ENCODE results near the gene CHD9. TPM values are rescaled to one million over a fixed set of nuclear protein-coding genes. Genes with fewer than 3 reads are reported as not detected.

The CHD9 gene
- polyA plus RNA-seq, 3 donors, result 15.8 to 26.1 (median 22.5) TPM

DNA sequence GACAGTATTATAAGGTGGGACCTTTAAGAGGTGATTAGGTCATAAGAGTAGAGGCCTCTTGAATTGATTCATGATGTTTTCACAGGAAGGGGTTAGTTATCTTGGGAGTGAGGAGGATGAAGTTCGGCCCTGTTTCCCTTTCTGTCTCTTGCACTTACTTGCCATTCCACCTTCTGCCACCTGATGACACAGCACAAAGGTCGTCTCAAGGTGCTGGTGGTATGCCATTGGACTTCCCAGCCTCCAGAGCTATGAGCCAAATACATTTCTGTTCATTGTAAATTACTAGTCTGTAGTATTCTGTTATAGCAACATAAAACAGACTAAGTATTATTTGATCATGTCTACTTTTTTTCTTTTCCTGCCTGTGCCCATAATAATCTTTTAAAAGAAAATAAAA is 23.5 kb downstream of the CHD9 start:
- DNase-seq, result no peak
- Histone ChIP-seq H3K4me3 (replicated peaks in 1 of 3; ENCODE audit: low read depth in 2 of 3, low read length in 3 of 3) (no peak overlapping the region), H3K36me3 (replicated peaks in 1 of 2; ENCODE audit: control insufficient read depth in 1 of 2, insufficient read depth in 2 of 2, low read length in 2 of 2) (no peaks in the 10 kb centered on the region), H3K4me1 (ENCODE audit: control insufficient read depth in 1 of 2, insufficient read depth in 2 of 2, low read length in 2 of 2) (no peaks in the 10 kb centered on the region), H3K79me2 (ENCODE audit: insufficient read depth, low read length) (peaks cover 3% of the 10 kb centered on the region), H3K9me3 (replicated peaks in 1 of 2; ENCODE audit: control insufficient read depth in 1 of 2, insufficient read depth in 1 of 2, low read length in 2 of 2) (peaks cover 3 to 7% of the 10 kb centered on the region in 2 donors), H3K27me3 (ENCODE audit: control insufficient read depth in 2 of 2, insufficient read depth in 2 of 2, low read length in 2 of 2) (no peaks in the 10 kb centered on the region), H3K9ac (ENCODE audit: insufficient read depth, low read length, poor library complexity, severe bottlenecking) (no peak overlapping the region), H2AFZ (ENCODE audit: insufficient read depth, low read depth, low read length, poor library complexity, severe bottlenecking) (no peak overlapping the region), H4K20me1 (ENCODE audit: insufficient read depth, low read length) (peaks cover 5% of the 10 kb centered on the region), H3K27ac (ENCODE audit: low read depth in 1 of 2, low read length in 2 of 2) (no peak overlapping the region), H3K4me2 (replicated peaks; ENCODE audit: extremely low read depth, low read length, poor library complexity, severe bottlenecking) (no peak overlapping the region)
- Mint-ChIP-seq H3K4me1 (peaks cover 6% of the 10 kb centered on the region), H3K27ac (no peak overlapping the region), H3K27me3 (ENCODE audit: low read depth in 3 of 3) (no peaks in the 10 kb centered on the region), H3K4me3 (no peak overlapping the region), H3K9me3 (peaks cover 5 to 14% (median 11%) of the 10 kb centered on the region in 7 donors), H3K36me3 (peaks cover 3 to 6% of the 10 kb centered on the region in 2 donors)
- intact Hi-C loops (cut with micrococcal nuclease), result no loop called here
- TF ChIP-seq, protein P1, sequence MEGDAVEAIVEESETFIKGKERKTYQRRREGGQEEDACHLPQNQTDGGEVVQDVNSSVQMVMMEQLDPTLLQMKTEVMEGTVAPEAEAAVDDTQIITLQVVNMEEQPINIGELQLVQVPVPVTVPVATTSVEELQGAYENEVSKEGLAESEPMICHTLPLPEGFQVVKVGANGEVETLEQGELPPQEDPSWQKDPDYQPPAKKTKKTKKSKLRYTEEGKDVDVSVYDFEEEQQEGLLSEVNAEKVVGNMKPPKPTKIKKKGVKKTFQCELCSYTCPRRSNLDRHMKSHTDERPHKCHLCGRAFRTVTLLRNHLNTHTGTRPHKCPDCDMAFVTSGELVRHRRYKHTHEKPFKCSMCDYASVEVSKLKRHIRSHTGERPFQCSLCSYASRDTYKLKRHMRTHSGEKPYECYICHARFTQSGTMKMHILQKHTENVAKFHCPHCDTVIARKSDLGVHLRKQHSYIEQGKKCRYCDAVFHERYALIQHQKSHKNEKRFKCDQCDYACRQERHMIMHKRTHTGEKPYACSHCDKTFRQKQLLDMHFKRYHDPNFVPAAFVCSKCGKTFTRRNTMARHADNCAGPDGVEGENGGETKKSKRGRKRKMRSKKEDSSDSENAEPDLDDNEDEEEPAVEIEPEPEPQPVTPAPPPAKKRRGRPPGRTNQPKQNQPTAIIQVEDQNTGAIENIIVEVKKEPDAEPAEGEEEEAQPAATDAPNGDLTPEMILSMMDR (IDR thresholded peaks at IDR 0.05), result no peak
- WGBS (ENCODE audit: insufficient coverage), result no CpG with 5 or more reads among the region's 2 CpGs

DNA sequence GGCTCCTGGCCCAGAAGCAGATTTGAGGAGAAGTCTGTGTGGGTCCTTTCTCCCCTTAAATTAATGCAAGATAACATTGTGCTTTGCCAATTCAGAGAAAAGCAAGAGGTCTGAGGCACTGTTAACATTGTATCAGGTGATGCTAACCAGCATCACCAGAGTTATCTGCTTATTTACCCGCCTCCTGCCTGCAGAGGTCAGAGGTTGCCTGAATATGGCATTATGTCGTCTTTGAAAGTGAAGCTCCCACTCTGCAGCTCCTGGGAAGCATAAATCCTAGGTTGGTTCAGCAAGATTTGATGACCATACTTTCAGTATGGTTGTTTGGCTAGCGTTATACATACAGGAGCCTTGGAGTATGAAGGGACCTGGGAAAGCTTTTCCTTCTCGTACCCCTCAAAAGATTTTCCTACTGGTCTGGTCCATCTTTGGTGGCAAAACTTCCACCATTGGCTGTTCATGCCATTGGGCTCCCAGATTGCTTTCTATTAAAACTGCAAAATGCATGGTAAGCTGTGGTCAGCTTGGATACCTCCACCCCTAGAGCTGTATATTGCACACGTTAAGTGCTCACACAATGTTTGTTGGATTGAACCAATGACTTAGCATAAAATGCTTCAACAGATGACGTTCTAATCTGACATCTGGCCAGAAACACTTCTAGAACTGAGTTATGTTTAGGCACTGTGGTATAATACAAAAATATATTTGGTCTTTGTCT is 24.1 kb downstream of the CHD9 start:
- no peak overlapping the region for H3K27ac ChIP-seq (ENCODE audit: low read depth in 1 of 2, low read length in 2 of 2)
- no peak overlapping the region for H3K4me3 ChIP-seq (replicated peaks in 1 of 3; ENCODE audit: low read depth in 2 of 3, low read length in 3 of 3)
- WGBS (ENCODE audit: insufficient coverage), result 100% methylated on average over 1 of the region's 6 CpGs
- H3K4me2 ChIP-seq (replicated peaks; ENCODE audit: extremely low read depth, low read length, poor library complexity, severe bottlenecking), result no peak overlapping the region
- H3K27ac Mint-ChIP-seq, result peak overlapping the region in 1 of 7 donors; percentile 37
- H3K36me3 Mint-ChIP-seq, result peaks cover 1 to 7% of the 10 kb centered on the region in 2 donors
- no peaks in the 10 kb centered on the region for H3K27me3 ChIP-seq (ENCODE audit: control insufficient read depth in 2 of 2, insufficient read depth in 2 of 2, low read length in 2 of 2)
- no peak overlapping the region for H2AFZ ChIP-seq (ENCODE audit: insufficient read depth, low read depth, low read length, poor library complexity, severe bottlenecking)
- no peaks in the 10 kb centered on the region for H3K27me3 Mint-ChIP-seq (ENCODE audit: low read depth in 3 of 3)
- peaks cover 3 to 7% of the 10 kb centered on the region in 2 donors for H3K9me3 ChIP-seq (replicated peaks in 1 of 2; ENCODE audit: control insufficient read depth in 1 of 2, insufficient read depth in 1 of 2, low read length in 2 of 2)
- peaks cover 5% of the 10 kb centered on the region for H4K20me1 ChIP-seq (ENCODE audit: insufficient read depth, low read length)
- H3K9me3 Mint-ChIP-seq, result peaks cover under 1 to 10% (median 7%) of the 10 kb centered on the region in 7 donors
- no peaks in the 10 kb centered on the region for H3K36me3 ChIP-seq (replicated peaks in 1 of 2; ENCODE audit: control insufficient read depth in 1 of 2, insufficient read depth in 2 of 2, low read length in 2 of 2)
- H3K9ac ChIP-seq (ENCODE audit: insufficient read depth, low read length, poor library complexity, severe bottlenecking), result no peak overlapping the region
- intact Hi-C loops (cut with micrococcal nuclease), result no loop called here
- DNase-seq, result no peak
- peaks cover 2% of the 10 kb centered on the region for H3K79me2 ChIP-seq (ENCODE audit: insufficient read depth, low read length)
- TF ChIP-seq, protein P1 (IDR thresholded peaks at IDR 0.05), result no peak
- peaks cover 6% of the 10 kb centered on the region for H3K4me1 Mint-ChIP-seq
- no peaks in the 10 kb centered on the region for H3K4me1 ChIP-seq (ENCODE audit: control insufficient read depth in 1 of 2, insufficient read depth in 2 of 2, low read length in 2 of 2)
- no peak overlapping the region for H3K4me3 Mint-ChIP-seq
